H9 (cell line): Measurements from ENCODE around the gene WSCD2. TPM values are rescaled to one million over a fixed set of nuclear protein-coding genes. Genes with fewer than 3 reads are reported as not detected.
A peak's percentile ranks its signal among the peaks of the same experiment; 100 is the strongest.

Experiments
- DNase-seq: peaks from one replicate; pipeline ENCODE4 v3.0.0-alpha.2; 2017
- H2AFZ ChIP-seq: one replicate; pipeline ENCODE4 v1.6.1; 2013; ENCODE audit warnings: mild to moderate bottlenecking, low read length, control low read depth, moderate library complexity
- H2AK5ac ChIP-seq: 2 replicates; pipeline ENCODE4 v1.6.1; 2013; ENCODE audit warnings: low read length, control low read depth, mixed read lengths; ENCODE audit not compliant: insufficient read length
- H2BK120ac ChIP-seq: one replicate; pipeline ENCODE4 v1.6.1; 2013; ENCODE audit warnings: low read depth, mild to moderate bottlenecking, low read length, control low read depth, inconsistent platforms; ENCODE audit not compliant: poor library complexity, severe bottlenecking
- H2BK12ac ChIP-seq: 2 replicates; pipeline ENCODE4 v1.6.1; 2013; ENCODE audit warnings: low read length, control low read depth, mixed read lengths, low read depth; ENCODE audit not compliant: insufficient read length
- H2BK15ac ChIP-seq: 2 replicates; pipeline ENCODE4 v1.6.1; 2013; ENCODE audit warnings: low read depth, low read length, control low read depth
- H2BK20ac ChIP-seq: one replicate; pipeline ENCODE4 v1.6.1; 2013; ENCODE audit warnings: low read depth, mild to moderate bottlenecking, low read length, control low read depth, inconsistent platforms; ENCODE audit not compliant: poor library complexity, severe bottlenecking
- H2BK5ac ChIP-seq: 2 replicates; pipeline ENCODE4 v1.6.1; 2013; ENCODE audit warnings: low read length, control low read depth, mixed read lengths; ENCODE audit not compliant: insufficient read length
- H3K14ac ChIP-seq: 2 replicates; pipeline ENCODE4 v1.6.1; 2013; ENCODE audit warnings: low read length, control low read depth; ENCODE audit not compliant: insufficient read depth
- H3K18ac ChIP-seq: 2 replicates; pipeline ENCODE4 v1.6.1; 2013; ENCODE audit warnings: low read depth, mild to moderate bottlenecking, mixed read lengths, low read length, control low read depth; ENCODE audit not compliant: insufficient read length
- H3K23ac ChIP-seq: 2 replicates; pipeline ENCODE4 v1.6.1; 2013; ENCODE audit warnings: low read length, control low read depth, mixed read lengths, low read depth; ENCODE audit not compliant: insufficient read length
- H3K23me2 ChIP-seq: 2 replicates; pipeline ENCODE4 v1.6.1; 2013; ENCODE audit warnings: low read depth, mild to moderate bottlenecking, mixed read lengths, low read length, control low read depth; ENCODE audit not compliant: insufficient read length, poor library complexity, severe bottlenecking
- H3K27ac ChIP-seq: 2 replicates; pipeline ENCODE4 v1.5.1; 2013; ENCODE audit warnings: low read length, control low read depth, mixed read lengths, low read depth; ENCODE audit not compliant: insufficient read length
- H3K27me3 ChIP-seq: 2 replicates; pipeline ENCODE4 v1.6.1; 2013; ENCODE audit warnings: low read length, control low read depth, inconsistent platforms; ENCODE audit not compliant: insufficient read depth
- H3K4ac ChIP-seq: 2 replicates; pipeline ENCODE4 v1.6.1; 2013; ENCODE audit warnings: low read depth, mild to moderate bottlenecking, control low read depth, inconsistent platforms, low read length, moderate library complexity
- H3K4me1 ChIP-seq: 2 replicates; pipeline ENCODE4 v1.6.1; 2013; ENCODE audit warnings: low read length, control low read depth, inconsistent platforms; ENCODE audit not compliant: insufficient read depth
- H3K4me2 ChIP-seq: 2 replicates; pipeline ENCODE4 v1.6.1; 2013; ENCODE audit warnings: low read length, control low read depth, mixed read lengths; ENCODE audit not compliant: insufficient read length, insufficient read depth
- H3K56ac ChIP-seq: 2 replicates; pipeline ENCODE4 v1.6.1; 2013; ENCODE audit warnings: low read depth, mild to moderate bottlenecking, mixed read lengths, low read length, control low read depth; ENCODE audit not compliant: insufficient read length
- H3K79me1 ChIP-seq: 2 replicates; pipeline ENCODE4 v1.6.1; 2013; ENCODE audit warnings: low read depth, mild to moderate bottlenecking, moderate library complexity, low read length, control low read depth, inconsistent platforms; ENCODE audit not compliant: insufficient read depth, poor library complexity, severe bottlenecking
- H3K79me2 ChIP-seq: 2 replicates; pipeline ENCODE4 v1.6.1; 2013; ENCODE audit warnings: low read length, control low read depth, inconsistent platforms; ENCODE audit not compliant: insufficient read depth
- H3K9ac ChIP-seq: 2 replicates; pipeline ENCODE4 v1.6.1; 2013; ENCODE audit warnings: low read length, control low read depth, mixed read lengths; ENCODE audit not compliant: insufficient read length; ENCODE audit errors: extremely low read depth
- H3K9me3 ChIP-seq: one replicate; pipeline ENCODE4 v1.6.1; 2013; ENCODE audit warnings: low read depth, low read length, inconsistent platforms; ENCODE audit not compliant: control insufficient read depth
- H3T11ph ChIP-seq: one replicate; pipeline ENCODE4 v1.6.1; 2013; ENCODE audit warnings: mild to moderate bottlenecking, low read length, control low read depth, inconsistent platforms
- H4K20me1 ChIP-seq: one replicate; pipeline ENCODE4 v1.6.1; 2013; ENCODE audit not compliant: control insufficient read depth, insufficient read length, insufficient read depth
- H4K5ac ChIP-seq: 2 replicates; pipeline ENCODE4 v1.6.1; 2013; ENCODE audit warnings: low read depth, mild to moderate bottlenecking, mixed read lengths, low read length, control low read depth; ENCODE audit not compliant: insufficient read length
- H4K8ac ChIP-seq: replicated peaks from 2 replicates; pipeline ENCODE4 v1.6.1; 2013; ENCODE audit warnings: low read length, control low read depth, mixed read lengths, low read depth; ENCODE audit not compliant: insufficient read length
- H4K91ac ChIP-seq: 2 replicates; pipeline ENCODE4 v1.6.1; 2013; ENCODE audit warnings: low read depth, mild to moderate bottlenecking, moderate library complexity, mixed read lengths, low read length, control low read depth; ENCODE audit not compliant: insufficient read length
- H3K27ac Mint-ChIP-seq, 3 experiments: 2 replicates in 2 of 3; 3 replicates in 1 of 3; pipeline ENCODE4 v1.8.0; 2020 to 2021; ENCODE audit warnings: mixed read lengths in 3 of 3, mild to moderate bottlenecking in 1 of 3, moderate library complexity in 1 of 3
- H3K27me3 Mint-ChIP-seq: 2 replicates; pipeline ENCODE4 v1.8.0; 2021; ENCODE audit warnings: low read depth, mild to moderate bottlenecking, moderate library complexity, mixed read lengths
- H3K36me3 Mint-ChIP-seq, 3 experiments: 2 replicates in 2 of 3; 3 replicates in 1 of 3; pipeline ENCODE4 v1.8.0; 2020 to 2021; ENCODE audit warnings: low read depth in 3 of 3, mixed read lengths in 3 of 3; ENCODE audit not compliant: insufficient read depth in 1 of 3
- H3K4me1 Mint-ChIP-seq, 2 experiments: 2 replicates each; pipeline ENCODE4 v1.8.0; 2020; ENCODE audit warnings: mixed read lengths in 2 of 2
- H3K4me3 Mint-ChIP-seq, 2 experiments: 2 replicates in 1 of 2; 3 replicates in 1 of 2; pipeline ENCODE4 v1.8.0; 2020 to 2021; ENCODE audit warnings: mild to moderate bottlenecking in 2 of 2, mixed read lengths in 2 of 2, moderate library complexity in 1 of 2
- H3K9me3 Mint-ChIP-seq, 2 experiments: 2 replicates in 1 of 2; 3 replicates in 1 of 2; pipeline ENCODE4 v1.8.0; 2020; ENCODE audit warnings: mild to moderate bottlenecking in 2 of 2, mixed read lengths in 2 of 2, moderate library complexity in 1 of 2
- CTCF ChIP-seq: fragments of 200-600 bp; sonication (generic); conservative IDR thresholded peaks from 3 replicates; pipeline ENCODE4 v1.8.0; 2021; ENCODE audit warnings: antibody characterized with exemption, mild to moderate bottlenecking
- WGBS: extraction: QIAGEN DNeasy Blood & Tissue Kit; methylation state at CpG from one replicate; pipeline ENCODE4 v1.1.7; 2013; ENCODE audit warnings: missing lambda C conversion rate, low lambda C conversion rate, mixed read lengths; ENCODE audit not compliant: insufficient read length; ENCODE audit errors: extremely low coverage; 5-methylcytosine and 5-hydroxymethylcytosine counted together
- total RNA-seq: library from RNA; stranded (reverse); gene quantifications from 2 replicates; pipeline ENCODE4 v1.2.1, GENCODE V29; 2021

The WSCD2 gene
- total RNA-seq, 1 experiment from 2014 or later, result 0.92 TPM

DNA sequence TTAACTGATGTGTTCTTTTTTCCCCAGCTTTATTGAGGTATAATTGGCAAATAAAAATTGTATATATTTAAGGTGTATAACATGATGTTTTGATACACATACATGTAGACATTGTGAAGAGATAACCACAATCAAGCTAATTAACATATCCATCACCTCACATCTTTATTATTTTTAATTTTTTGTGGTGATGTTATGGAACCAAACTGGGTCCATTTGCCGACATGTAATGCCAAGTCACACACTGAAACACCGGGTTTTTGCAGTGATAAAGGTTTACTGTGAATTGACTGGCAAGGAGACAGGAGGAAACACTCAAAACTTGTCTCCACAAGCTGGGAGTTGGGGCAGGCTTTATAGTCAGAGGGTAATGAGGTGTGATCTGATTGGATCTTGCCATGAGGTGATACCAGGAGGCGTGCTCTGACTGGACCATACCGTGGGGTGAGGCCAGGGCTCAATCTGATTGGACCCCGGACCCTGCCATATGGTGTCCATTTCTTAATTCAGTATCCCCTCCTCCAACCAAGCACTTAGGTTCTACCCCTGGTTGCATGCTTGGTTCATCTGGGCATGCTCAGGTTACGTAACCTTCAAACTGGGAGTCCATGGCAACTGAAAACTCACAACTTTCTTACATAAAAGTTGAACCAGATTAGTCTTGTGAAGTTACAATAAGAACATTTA lies 11.8 kb upstream of the WSCD2 start:
- H3K4ac ChIP-seq, result no peak overlapping the region
- no peaks in the 10 kb centered on the region for H3K23me2 ChIP-seq
- no peak overlapping the region for H3K9ac ChIP-seq
- H3T11ph ChIP-seq, result no peak overlapping the region
- WGBS, result no CpG with 5 or more reads among the region's 6 CpGs
- no peak overlapping the region for H2BK5ac ChIP-seq
- Mint-ChIP-seq H3K4me3 (no peak overlapping the region), H3K27ac (0 out of 7 replicates have a peak overlapping the region, but pooled peaks of 1 of the 3 experiments have one; percentile 5), H3K9me3 (no peaks in the 10 kb centered on the region; a peak in 2 of 5 replicates), H3K4me1 (peaks cover 43 to 57% of the 10 kb centered on the region in 2 experiments), H3K36me3 (no peaks in the 10 kb centered on the region; a peak in 1 of 7 replicates), H3K27me3 (no peaks in the 10 kb centered on the region; the same call in 1 of the 2 replicates)
- no peak overlapping the region for H2BK12ac ChIP-seq
- H2BK120ac ChIP-seq, result no peak overlapping the region
- H3K79me1 ChIP-seq, result no peaks in the 10 kb centered on the region
- no peaks in the 10 kb centered on the region for H4K20me1 ChIP-seq
- no peak overlapping the region for H3K23ac ChIP-seq
- H3K9me3 ChIP-seq, result no peaks in the 10 kb centered on the region
- TF ChIP-seq CTCF, result no peak
- no peak overlapping the region for H4K8ac ChIP-seq
- peak; percentile 62 for DNase-seq
- no peak overlapping the region for H3K14ac ChIP-seq
- H3K79me2 ChIP-seq, result no peaks in the 10 kb centered on the region
- no peak overlapping the region for H4K91ac ChIP-seq
- no peak overlapping the region for H2BK15ac ChIP-seq
- H2AFZ ChIP-seq, result no peak overlapping the region
- H3K4me2 ChIP-seq, result no peak overlapping the region
- no peak overlapping the region for H3K27ac ChIP-seq
- no peak overlapping the region for H3K18ac ChIP-seq
- no peak overlapping the region for H2AK5ac ChIP-seq
- H3K56ac ChIP-seq, result no peak overlapping the region
- no peak overlapping the region for H2BK20ac ChIP-seq
- H3K27me3 ChIP-seq, result no peaks in the 10 kb centered on the region
- no peak overlapping the region for H4K5ac ChIP-seq
- peaks cover 17% of the 10 kb centered on the region; the same call in 1 of the 2 replicates for H3K4me1 ChIP-seq
